CD4-positive, alpha-beta T cell treated with Interleukin-15 for 1 hour (primary cell): ENCODE data around the gene FAM180A.
"Not testable (repeated sequence)": the region's sequence is repeated elsewhere in the genome, so short reads cannot be mapped to it uniquely, and the experiment has no call there.

Experiments used
- DNase-seq: peaks from one replicate; pipeline ENCODE4 v3.0.0-alpha.2; 2020

Gene FAM180A

GRCh38 chr7:135712182-135712782, 36.3 kb downstream of the FAM180A start:
- no peak for DNase-seq

GRCh38 chr7:135711139-135711469, 37.5 kb downstream of the FAM180A start:
- no peak for DNase-seq

- no peak for DNase-seq
Measured at GRCh38 chr7:135710417-135711138, 38.0 kb downstream of the FAM180A start.

GRCh38 chr7:135709508-135709907, 39.1 kb downstream of the FAM180A start:
- DNase-seq, result no peak

- no peak for DNase-seq
Measured at GRCh38 chr7:135708041-135708440, 40.6 kb downstream of the FAM180A start.

GRCh38 chr7:135707570-135707966, 41.0 kb downstream of the FAM180A start:
- DNase-seq, result no peak

GRCh38 chr7:135706858-135707569, 41.6 kb downstream of the FAM180A start:
- DNase-seq, result no peak

- DNase-seq, result no peak
Measured at GRCh38 chr7:135706038-135706742, 42.4 kb downstream of the FAM180A start.

- no peak for DNase-seq
Measured at GRCh38 chr7:135704698-135705097, 43.9 kb downstream of the FAM180A start.

GRCh38 chr7:135704074-135704473, 44.5 kb downstream of the FAM180A start:
- no peak for DNase-seq

- DNase-seq, result no peak
Measured at GRCh38 chr7:135697276-135698049, 51.1 kb downstream of the FAM180A start.

GRCh38 chr7:135693558-135693957, 55.1 kb downstream of the FAM180A start:
- DNase-seq, result no peak

- not testable (repeated sequence) for DNase-seq
Measured at GRCh38 chr7:135692606-135693005, 56.0 kb downstream of the FAM180A start.

GRCh38 chr7:135692055-135692454, 56.6 kb downstream of the FAM180A start:
- DNase-seq, result no peak

GRCh38 chr7:135690566-135690965, 58.0 kb downstream of the FAM180A start:
- no peak for DNase-seq

GRCh38 chr7:135687466-135687865, 61.1 kb downstream of the FAM180A start:
- no peak for DNase-seq

GRCh38 chr7:135685306-135686084, 63.1 kb downstream of the FAM180A start:
- no peak for DNase-seq

- DNase-seq, result no peak
Measured at GRCh38 chr7:135684699-135685098, 63.9 kb downstream of the FAM180A start.

- no peak for DNase-seq
Measured at GRCh38 chr7:135684136-135684535, 64.5 kb downstream of the FAM180A start.

GRCh38 chr7:135683609-135684008, 65.0 kb downstream of the FAM180A start:
- no peak for DNase-seq

GRCh38 chr7:135682191-135682590, 66.4 kb downstream of the FAM180A start:
- no peak for DNase-seq

- no peak for DNase-seq
Measured at GRCh38 chr7:135681762-135682161, 66.9 kb downstream of the FAM180A start.
